ENCODE results near the gene C4A. TPM values are rescaled to one million over a fixed set of nuclear protein-coding genes. Genes with fewer than 3 reads are reported as not detected.
"Not testable (repeated sequence)": the region's sequence is repeated elsewhere in the genome, so short reads cannot be mapped to it uniquely, and the experiment has no call there.

The C4A gene
- total RNA-seq, 1 donor from 2014 or later: 6.8 TPM

DNA sequence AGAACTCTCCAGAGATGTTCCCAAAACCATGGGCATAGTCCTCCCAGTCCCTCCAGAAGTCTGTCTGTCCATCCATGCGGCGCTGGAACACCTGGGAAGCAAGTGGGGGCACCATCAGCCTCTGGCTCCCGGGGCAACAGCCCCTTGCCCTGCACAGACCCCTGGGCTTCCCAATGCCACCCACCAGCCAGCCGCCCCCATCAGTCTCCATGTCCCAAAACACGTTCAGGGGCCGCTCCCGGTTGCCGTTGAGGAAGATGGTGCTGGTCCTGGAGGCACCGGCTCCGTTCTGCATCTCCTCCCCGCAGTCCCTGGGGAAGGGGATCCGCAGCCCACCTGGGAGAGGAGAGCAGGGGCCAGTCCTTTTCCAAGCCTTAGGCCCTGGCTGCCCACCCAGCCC, 27.7 kb downstream of the C4A start:
- CTCF ChIA-PET; H3K9me3 Mint-ChIP-seq; H3K27ac Mint-ChIP-seq; H3K4me1 Mint-ChIP-seq; H3K4me3 Mint-ChIP-seq; H3K36me3 Mint-ChIP-seq (ENCODE audit: low read depth); intact Hi-C loops (cut with micrococcal nuclease); POLR2A ChIA-PET; H3K27me3 Mint-ChIP-seq; ATAC-seq (ENCODE audit: low read depth): not testable (repeated sequence)
- DNase-seq: peak; percentile 11

GRCh38 chr6:32010856-32011530, 29.1 kb downstream of the C4A start:
- intact Hi-C loops (cut with micrococcal nuclease); H3K27me3 Mint-ChIP-seq; H3K4me1 Mint-ChIP-seq; H3K4me3 Mint-ChIP-seq; H3K27ac Mint-ChIP-seq; CTCF ChIA-PET; ATAC-seq (ENCODE audit: low read depth); H3K36me3 Mint-ChIP-seq (ENCODE audit: low read depth); POLR2A ChIA-PET; H3K9me3 Mint-ChIP-seq: not testable (repeated sequence)
- peak; percentile 13 for DNase-seq

DNA sequence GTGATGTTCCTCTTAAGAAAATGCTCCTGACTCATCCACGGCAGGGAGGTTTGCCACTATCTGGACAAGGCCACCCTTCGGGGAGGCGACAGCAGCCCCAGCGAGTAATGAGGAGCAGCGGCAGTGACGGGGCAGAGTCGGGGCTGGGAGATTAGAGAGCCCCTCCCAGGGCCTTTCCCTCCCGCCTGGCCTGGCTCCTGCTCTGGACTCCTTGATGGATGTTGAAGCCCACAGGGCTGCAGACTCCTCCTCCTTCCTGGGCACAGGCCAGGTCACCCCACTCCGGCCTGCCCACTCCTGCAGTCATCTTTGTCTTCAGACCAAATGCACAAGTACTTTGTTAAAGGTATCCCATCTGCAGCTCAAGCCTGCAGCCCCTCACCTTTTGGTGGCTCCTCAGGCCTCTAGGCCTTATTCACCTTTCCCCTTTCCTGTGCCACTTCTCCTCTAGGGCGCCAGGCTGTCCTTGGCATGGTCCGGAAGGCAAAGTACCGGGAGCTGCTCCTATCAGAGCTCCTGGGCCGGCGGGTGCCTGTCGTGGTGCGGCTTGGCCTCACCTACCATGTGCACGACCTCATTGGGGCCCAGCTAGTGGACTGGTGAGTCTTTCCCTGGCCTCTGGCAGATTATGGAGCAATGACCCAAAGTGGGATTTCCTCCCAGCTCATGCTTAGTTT, 31.2 kb downstream of the C4A start:
- H3K4me1 Mint-ChIP-seq; POLR2A ChIA-PET; ATAC-seq (ENCODE audit: low read depth); H3K4me3 Mint-ChIP-seq; H3K27ac Mint-ChIP-seq; H3K36me3 Mint-ChIP-seq (ENCODE audit: low read depth); intact Hi-C loops (cut with micrococcal nuclease); CTCF ChIA-PET; H3K9me3 Mint-ChIP-seq; H3K27me3 Mint-ChIP-seq: not testable (repeated sequence)
- peak; percentile 11 for DNase-seq

DNA sequence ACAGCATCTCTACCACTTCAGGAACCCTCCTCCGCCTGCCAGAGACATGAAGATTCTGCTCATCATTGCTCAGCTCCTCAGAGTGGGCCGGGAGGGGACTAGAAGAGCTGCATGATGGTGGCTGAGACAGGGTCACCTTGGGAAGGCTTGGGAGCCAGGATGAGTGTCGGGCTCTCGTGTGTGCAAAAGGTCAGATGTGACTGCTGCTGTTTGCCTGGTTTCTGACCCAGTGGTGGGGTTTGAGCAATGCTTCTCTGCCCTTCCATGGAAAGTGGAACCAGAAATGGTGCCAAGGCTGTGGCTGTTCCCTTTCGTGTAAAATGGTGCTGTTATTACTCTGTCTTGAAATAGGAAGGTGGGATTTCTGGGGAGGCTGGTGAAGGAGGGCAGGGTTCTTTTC, 31.9 kb downstream of the C4A start:
- H3K27ac Mint-ChIP-seq; H3K27me3 Mint-ChIP-seq; intact Hi-C loops (cut with micrococcal nuclease); H3K4me3 Mint-ChIP-seq; ATAC-seq (ENCODE audit: low read depth); DNase-seq; H3K9me3 Mint-ChIP-seq; CTCF ChIA-PET; H3K36me3 Mint-ChIP-seq (ENCODE audit: low read depth); POLR2A ChIA-PET; H3K4me1 Mint-ChIP-seq: not testable (repeated sequence)

DNA sequence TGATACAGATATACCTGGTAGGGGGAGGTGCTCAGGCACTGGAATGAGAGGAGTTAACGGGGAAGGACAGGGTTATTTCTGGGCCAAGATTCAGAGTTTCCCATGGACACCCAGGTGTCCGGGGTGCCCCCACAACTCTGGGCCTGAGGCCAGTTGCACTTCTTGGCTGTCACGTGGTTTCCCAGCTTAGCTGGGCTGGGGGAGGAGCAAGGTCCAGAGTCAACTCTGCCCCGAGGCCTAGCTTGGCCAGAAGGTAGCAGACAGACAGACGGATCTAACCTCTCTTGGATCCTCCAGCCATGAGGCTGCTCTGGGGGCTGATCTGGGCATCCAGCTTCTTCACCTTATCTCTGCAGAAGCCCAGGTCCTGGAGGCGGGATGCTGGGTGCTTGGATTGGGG, 32.7 kb downstream of the C4A start, which contains the start of gene C4B:
Gene C4B (plus strand): TSS at position 249 of the 400 bp plus-strand sequence. CDS start 51 bp downstream, at position 300.
- H3K9me3 Mint-ChIP-seq; intact Hi-C loops (cut with micrococcal nuclease); H3K36me3 Mint-ChIP-seq (ENCODE audit: low read depth); H3K27me3 Mint-ChIP-seq; H3K27ac Mint-ChIP-seq; POLR2A ChIA-PET; ATAC-seq (ENCODE audit: low read depth); H3K4me3 Mint-ChIP-seq; CTCF ChIA-PET; H3K4me1 Mint-ChIP-seq; DNase-seq: not testable (repeated sequence)

- ATAC-seq (ENCODE audit: low read depth); H3K9me3 Mint-ChIP-seq; H3K4me1 Mint-ChIP-seq; H3K27me3 Mint-ChIP-seq; H3K4me3 Mint-ChIP-seq; DNase-seq; H3K36me3 Mint-ChIP-seq (ENCODE audit: low read depth); intact Hi-C loops (cut with micrococcal nuclease); CTCF ChIA-PET; H3K27ac Mint-ChIP-seq; POLR2A ChIA-PET: not testable (repeated sequence)
Observed at GRCh38 chr6:32022100-32022499, 40.2 kb downstream of the C4A start.

- H3K27ac Mint-ChIP-seq; ATAC-seq (ENCODE audit: low read depth); H3K36me3 Mint-ChIP-seq (ENCODE audit: low read depth); POLR2A ChIA-PET; H3K4me1 Mint-ChIP-seq; H3K27me3 Mint-ChIP-seq; H3K4me3 Mint-ChIP-seq; intact Hi-C loops (cut with micrococcal nuclease); DNase-seq; CTCF ChIA-PET; H3K9me3 Mint-ChIP-seq: not testable (repeated sequence)
Observed at GRCh38 chr6:32028631-32029030, 46.8 kb downstream of the C4A start.

- H3K4me1 Mint-ChIP-seq; H3K27me3 Mint-ChIP-seq; H3K9me3 Mint-ChIP-seq; H3K4me3 Mint-ChIP-seq; ATAC-seq (ENCODE audit: low read depth); POLR2A ChIA-PET; H3K36me3 Mint-ChIP-seq (ENCODE audit: low read depth); CTCF ChIA-PET; DNase-seq; H3K27ac Mint-ChIP-seq; intact Hi-C loops (cut with micrococcal nuclease): not testable (repeated sequence)
Observed at GRCh38 chr6:32029553-32029952, 47.7 kb downstream of the C4A start.

DNA sequence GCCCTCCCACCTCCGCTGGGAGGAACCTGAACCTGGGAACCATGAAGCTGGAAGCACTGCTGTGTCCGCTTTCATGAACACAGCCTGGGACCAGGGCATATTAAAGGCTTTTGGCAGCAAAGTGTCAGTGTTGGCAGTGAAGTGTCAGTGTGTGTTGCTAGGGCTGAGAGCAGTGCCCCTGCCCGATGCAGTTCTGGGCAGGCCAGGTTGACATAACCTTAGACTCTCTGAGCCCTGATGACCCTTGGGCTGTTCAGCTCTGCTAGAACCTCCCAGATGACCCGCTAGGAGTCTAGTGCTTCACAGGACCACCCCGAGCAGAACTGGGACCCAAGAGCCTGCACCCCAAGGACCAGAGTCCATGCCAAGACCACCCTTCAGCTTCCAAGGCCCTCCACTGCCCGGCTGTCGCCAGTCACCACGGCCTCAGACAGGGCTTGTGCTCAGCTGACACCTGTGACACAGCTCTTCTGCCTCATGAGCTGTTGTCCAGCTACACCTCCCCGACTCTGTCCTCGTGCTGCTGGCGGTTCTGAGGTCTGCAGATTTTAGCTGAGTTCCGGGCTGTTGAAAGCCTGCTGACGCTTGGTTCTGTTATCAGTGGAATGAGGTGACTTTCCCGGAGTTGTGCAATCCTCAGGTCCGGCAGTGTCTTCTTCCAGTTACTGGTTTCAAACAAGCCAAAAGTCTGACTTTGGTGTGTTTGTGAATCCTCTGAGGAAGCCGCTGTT, 53.6 kb downstream of the C4A start:
- DNase-seq; CTCF ChIA-PET; ATAC-seq (ENCODE audit: low read depth); H3K4me1 Mint-ChIP-seq; POLR2A ChIA-PET; H3K4me3 Mint-ChIP-seq; H3K27ac Mint-ChIP-seq; H3K27me3 Mint-ChIP-seq; intact Hi-C loops (cut with micrococcal nuclease); H3K9me3 Mint-ChIP-seq; H3K36me3 Mint-ChIP-seq (ENCODE audit: low read depth): not testable (repeated sequence)

- H3K4me1 Mint-ChIP-seq; DNase-seq; H3K27me3 Mint-ChIP-seq; POLR2A ChIA-PET; H3K4me3 Mint-ChIP-seq; H3K9me3 Mint-ChIP-seq; H3K27ac Mint-ChIP-seq; CTCF ChIA-PET; ATAC-seq (ENCODE audit: low read depth); intact Hi-C loops (cut with micrococcal nuclease); H3K36me3 Mint-ChIP-seq (ENCODE audit: low read depth): not testable (repeated sequence)
Observed at GRCh38 chr6:32037136-32037535, 55.3 kb downstream of the C4A start.

DNA sequence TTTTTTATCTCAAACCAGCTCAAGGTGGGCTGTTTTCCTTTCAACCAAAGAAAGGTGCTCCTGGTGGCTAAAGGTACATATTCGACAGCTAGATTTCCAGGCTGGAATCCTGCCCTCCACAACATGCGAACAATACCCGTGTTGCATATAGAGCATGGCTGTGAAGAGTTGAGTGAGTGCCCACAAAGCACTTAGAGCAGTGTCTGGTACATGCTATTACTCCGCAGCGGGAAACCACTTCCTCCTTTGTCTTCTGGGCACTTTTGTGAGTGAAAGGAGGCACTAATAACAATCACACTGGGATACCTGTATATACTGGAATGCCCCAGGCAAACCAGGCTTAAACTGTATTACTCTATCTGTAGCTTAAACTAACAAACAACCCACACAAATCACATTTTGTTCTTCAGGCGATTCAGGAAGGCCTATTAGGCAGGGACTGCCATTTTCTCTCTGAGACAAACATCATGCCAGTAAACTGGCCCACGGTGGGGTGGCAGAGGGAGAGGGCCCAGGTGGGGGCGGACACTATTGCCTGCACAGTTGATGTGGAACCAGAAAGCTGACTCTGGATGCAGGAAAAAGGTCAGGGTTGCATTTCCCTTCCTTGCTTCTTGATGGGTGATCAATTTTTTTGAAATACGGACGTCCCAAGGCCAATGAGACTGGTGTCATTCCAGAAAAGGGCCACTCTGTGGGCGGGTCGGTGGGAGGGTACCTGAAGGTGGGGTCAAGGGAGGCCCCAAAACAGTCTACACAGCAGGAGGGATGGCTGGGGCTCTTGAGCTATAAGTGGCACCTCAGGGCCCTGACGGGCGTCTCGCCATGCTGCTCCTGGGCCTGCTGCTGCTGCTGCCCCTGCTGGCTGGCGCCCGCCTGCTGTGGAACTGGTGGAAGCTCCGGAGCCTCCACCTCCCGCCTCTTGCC, 56.0 kb downstream of the C4A start, which contains the start of gene CYP21A2:
Gene CYP21A2 (plus strand): TSS at position 818 of the 927 bp plus-strand sequence. CDS start 8 bp downstream, at position 826.
- H3K9me3 Mint-ChIP-seq; DNase-seq; H3K36me3 Mint-ChIP-seq (ENCODE audit: low read depth); CTCF ChIA-PET; H3K4me3 Mint-ChIP-seq; H3K4me1 Mint-ChIP-seq; POLR2A ChIA-PET; H3K27me3 Mint-ChIP-seq; intact Hi-C loops (cut with micrococcal nuclease); H3K27ac Mint-ChIP-seq: not testable (repeated sequence)
- ATAC-seq (ENCODE audit: low read depth): peak; percentile 77
